ENCODE results near the gene CEP170B.

Gene CEP170B

GRCh38 chr14:104865081-104865630 lies at the start of gene CEP170B:
Gene CEP170B, plus strand, starts transcription at chr14:104865268. Its CDS starts 3,183 bp downstream, at chr14:104868451.
- no peak for TF ChIP-seq CTCF (IDR thresholded peaks at IDR 0.05; ENCODE audit: low read depth, low read length, missing control alignments)
- no peak for DNase-seq (ENCODE audit: low read depth)
- peak within 1 kb of the TSS; percentile 36; the same call in 1 of the 2 replicates for H3K4me3 ChIP-seq (ENCODE audit: low read depth, low read length)

GRCh38 chr14:104816616-104816884 lies 48.5 kb upstream of the CEP170B start:
- TF ChIP-seq CTCF (IDR thresholded peaks at IDR 0.05; ENCODE audit: low read depth, low read length, missing control alignments) = no peak
- peak overlapping the region; percentile 88 for H3K4me3 ChIP-seq (ENCODE audit: low read depth, low read length)
- no peak for DNase-seq (ENCODE audit: low read depth)

GRCh38 chr14:104817930-104818713 lies 46.9 kb upstream of the CEP170B start:
- no peak overlapping the region for H3K4me3 ChIP-seq (ENCODE audit: low read depth, low read length)
- DNase-seq (ENCODE audit: low read depth) = no peak
- TF ChIP-seq CTCF (IDR thresholded peaks at IDR 0.05; ENCODE audit: low read depth, low read length, missing control alignments) = no peak

- no peak for DNase-seq (ENCODE audit: low read depth)
- no peak overlapping the region for H3K4me3 ChIP-seq (ENCODE audit: low read depth, low read length)
- no peak for TF ChIP-seq CTCF (IDR thresholded peaks at IDR 0.05; ENCODE audit: low read depth, low read length, missing control alignments)
Measured at GRCh38 chr14:104818714-104819161, 46.3 kb upstream of the CEP170B start.

- TF ChIP-seq CTCF (IDR thresholded peaks at IDR 0.05; ENCODE audit: low read depth, low read length, missing control alignments) = no peak
- DNase-seq (ENCODE audit: low read depth) = no peak
- no peak overlapping the region for H3K4me3 ChIP-seq (ENCODE audit: low read depth, low read length)
Measured at GRCh38 chr14:104819361-104819781, 45.7 kb upstream of the CEP170B start.

- no peak overlapping the region for H3K4me3 ChIP-seq (ENCODE audit: low read depth, low read length)
- no peak for DNase-seq (ENCODE audit: low read depth)
- TF ChIP-seq CTCF (IDR thresholded peaks at IDR 0.05; ENCODE audit: low read depth, low read length, missing control alignments) = no peak
Measured at GRCh38 chr14:104820669-104821228, 44.3 kb upstream of the CEP170B start.

Measured in GM12864 (cell line).